Stomach (tissue), 4 donors: ENCODE measurements around the gene GULP1.

Source experiments
- CTCF ChIP-seq, 7 experiments: fragments of 450-650 bp in 4 of 7; fragments of 200-600 bp in 3 of 7; sonication (generic) in 3 of 7; IDR thresholded peaks; one replicate each; pipeline ENCODE4 v1.5.1; 2016 to 2019; ENCODE audit warnings: antibody characterized with exemption in 7 of 7, control low read depth in 2 of 7, mild to moderate bottlenecking in 1 of 7
- EP300 ChIP-seq: sonication (generic); formaldehyde crosslinking; IDR thresholded peaks from one replicate; pipeline ENCODE4 v1.6.1; 2017; ENCODE audit warnings: antibody characterized with exemption
- POLR2A ChIP-seq, 4 donors: fragments of 450-650 bp; IDR thresholded peaks; one replicate each; pipeline ENCODE4 v1.6.1; 2016; ENCODE audit warnings: antibody characterized with exemption in 4 of 4, control low read depth in 2 of 4, mild to moderate bottlenecking in 1 of 4, moderate library complexity in 1 of 4

- TF ChIP-seq CTCF (IDR thresholded peaks at IDR 0.05) = no peak
- no peak for TF ChIP-seq EP300
- TF ChIP-seq POLR2A (IDR thresholded peaks at IDR 0.05) = no peak
Measured at GRCh38 chr2:188572592-188572991, 280.9 kb downstream of the GULP1 start.
